Liver (tissue), 9 donors: ENCODE measurements around the gene ZNF432. TPM values are rescaled to one million over a fixed set of nuclear protein-coding genes. Genes with fewer than 3 reads are reported as not detected.
A peak's percentile ranks its signal among the peaks of the same experiment; 100 is the strongest.
"Not testable (repeated sequence)": the region's sequence is repeated elsewhere in the genome, so short reads cannot be mapped to it uniquely, and the experiment has no call there.

Experiments used
- DNase-seq: peaks from one replicate; pipeline ENCODE4 v3.0.0-alpha.2; 2017; ENCODE audit warnings: low spot score
- H3K27ac ChIP-seq, 2 donors: one replicate each; pipeline ENCODE4 v1.7.0; 2013; ENCODE audit warnings: inconsistent platforms in 2 of 2, low read length in 2 of 2, control low read depth in 1 of 2, low read depth in 1 of 2, mild to moderate bottlenecking in 1 of 2
- H3K27me3 ChIP-seq, 4 donors: one replicate each; pipeline versions ENCODE4 v1.6.1 to v1.7.0; 2013; ENCODE audit warnings: low read length in 3 of 4, inconsistent platforms in 1 of 4, mild to moderate bottlenecking in 1 of 4, moderate library complexity in 1 of 4; ENCODE audit not compliant: control insufficient read depth in 4 of 4, insufficient read depth in 4 of 4
- H3K36me3 ChIP-seq, 4 donors: one replicate each; pipeline versions ENCODE4 v1.6.1 to v1.7.0; 2013; ENCODE audit warnings: low read length in 3 of 4, mild to moderate bottlenecking in 3 of 4, low read depth in 1 of 4, moderate library complexity in 1 of 4; ENCODE audit not compliant: control insufficient read depth in 4 of 4, insufficient read depth in 3 of 4
- H3K4me1 ChIP-seq, 4 donors: one replicate each; pipeline versions ENCODE4 v1.6.1 to v1.7.0; 2013; ENCODE audit warnings: low read length in 3 of 4, mild to moderate bottlenecking in 3 of 4, moderate library complexity in 1 of 4; ENCODE audit not compliant: control insufficient read depth in 4 of 4, insufficient read depth in 4 of 4
- H3K4me3 ChIP-seq, 3 donors: one replicate each; pipeline versions ENCODE4 v1.6.1 to v1.7.0; 2013; ENCODE audit warnings: low read length in 3 of 3, control low read depth in 1 of 3, low read depth in 1 of 3, mild to moderate bottlenecking in 1 of 3
- H3K9ac ChIP-seq, 2 donors: one replicate each; pipeline ENCODE4 v1.7.0; 2013; ENCODE audit warnings: low read length in 2 of 2, mild to moderate bottlenecking in 2 of 2, moderate library complexity in 2 of 2, control low read depth in 1 of 2, low read depth in 1 of 2
- H3K9me3 ChIP-seq, 4 donors: one replicate each; pipeline versions ENCODE4 v1.6.1 to v1.7.0; 2013; ENCODE audit warnings: low read length in 3 of 4; ENCODE audit not compliant: control insufficient read depth in 4 of 4
- EGR1 ChIP-seq, 2 donors: IDR thresholded peaks; 2 replicates each; pipeline ENCODE4 v1.6.1; 2016 to 2018; ENCODE audit warnings: antibody characterized with exemption in 2 of 2, low read depth in 2 of 2
- FOXA1 ChIP-seq: IDR thresholded peaks from 2 replicates; pipeline ENCODE4 v1.6.1; 2016; ENCODE audit warnings: antibody characterized with exemption
- FOXA2 ChIP-seq: IDR thresholded peaks from 2 replicates; pipeline ENCODE4 v1.6.1; 2016; ENCODE audit warnings: antibody characterized with exemption
- GABPA ChIP-seq, 2 donors: IDR thresholded peaks in 1 of 2; conservative IDR thresholded peaks in 1 of 2; 2 replicates each; pipeline ENCODE4 v1.6.1; 2016; ENCODE audit warnings: antibody characterized with exemption in 2 of 2, mild to moderate bottlenecking in 1 of 2, moderate library complexity in 1 of 2
- HNF4A ChIP-seq, 2 donors: conservative IDR thresholded peaks; 2 replicates each; pipeline ENCODE4 v1.6.1; 2016; ENCODE audit warnings: antibody characterized with exemption in 2 of 2, mild to moderate bottlenecking in 2 of 2
- HNF4G ChIP-seq: IDR thresholded peaks from 2 replicates; pipeline ENCODE4 v1.6.1; 2016; ENCODE audit warnings: antibody characterized with exemption
- JUND ChIP-seq, 2 donors: IDR thresholded peaks; 2 replicates each; pipeline ENCODE4 v1.6.1; 2016; ENCODE audit warnings: antibody characterized with exemption in 2 of 2
- NR2F2 ChIP-seq: IDR thresholded peaks from 2 replicates; pipeline ENCODE4 v1.6.1; 2016; ENCODE audit warnings: antibody characterized with exemption
- RAD21 ChIP-seq, 2 donors: IDR thresholded peaks; 2 replicates each; pipeline ENCODE4 v1.6.1; 2016; ENCODE audit warnings: antibody characterized with exemption in 2 of 2, mild to moderate bottlenecking in 2 of 2
- RXRA ChIP-seq, 2 donors: IDR thresholded peaks; 2 replicates each; pipeline ENCODE4 v1.6.1; 2017 to 2018; ENCODE audit warnings: antibody characterized with exemption in 2 of 2, mild to moderate bottlenecking in 1 of 2
- SP1 ChIP-seq: IDR thresholded peaks from 2 replicates; pipeline ENCODE4 v1.6.1; 2018; ENCODE audit warnings: antibody characterized with exemption, mild to moderate bottlenecking
- TAF1 ChIP-seq: conservative IDR thresholded peaks from 2 replicates; pipeline ENCODE4 v1.6.1; 2016; ENCODE audit warnings: antibody characterized with exemption, mild to moderate bottlenecking
- YY1 ChIP-seq: IDR thresholded peaks from 2 replicates; pipeline ENCODE4 v1.6.1; 2016; ENCODE audit warnings: antibody characterized with exemption, mild to moderate bottlenecking
- WGBS: extraction: QIAGEN DNeasy Blood & Tissue Kit; methylation state at CpG from one replicate; pipeline ENCODE4 v1.1.7; 2013; 5-methylcytosine and 5-hydroxymethylcytosine counted together
- polyA plus RNA-seq, 2 donors: library from polyadenylated mRNA; stranded (reverse) in 1 of 2; unstranded in 1 of 2; fragments of 200-250 nt in 1 of 2; fragments of >200 nt in 1 of 2; fragmentation: Nextera tagmentation in 1 of 2; extraction: Ambion mirVana in 1 of 2; gene quantifications; one replicate each; pipeline versions ENCODE4 v1.2.1 to v1.2.3, GENCODE V29; 2013 to 2015
- total RNA-seq, 2 donors: library from RNA; depleted of rRNA; stranded (reverse); fragments of >200 nt; gene quantifications; one replicate each; pipeline ENCODE4 v1.2.3, GENCODE V29; 2014
- TF ChIP-seq, protein P1 (sequence below): IDR thresholded peaks from 2 replicates; pipeline ENCODE4 v1.6.1; 2016; ENCODE audit warnings: antibody characterized with exemption, mild to moderate bottlenecking
- TF ChIP-seq, protein P2 (sequence below): IDR thresholded peaks from 2 replicates; pipeline ENCODE4 v1.6.1; 2016; ENCODE audit warnings: antibody characterized with exemption
- TF ChIP-seq, protein P3 (sequence below): fragments of 150-350 bp; IDR thresholded peaks from 2 replicates; pipeline ENCODE4 v1.5.1; 2017; ENCODE audit warnings: improper control_type of control experiment, low read depth, low read length; ENCODE audit not compliant: missing input control
- TF ChIP-seq, protein P4 (sequence below): IDR thresholded peaks from 2 replicates; pipeline ENCODE4 v1.6.1; 2016; ENCODE audit warnings: antibody characterized with exemption
- TF ChIP-seq, protein P5 (sequence below): IDR thresholded peaks from 2 replicates; pipeline ENCODE4 v1.6.1; 2016; ENCODE audit warnings: antibody characterized with exemption
- donor health status: healthy.
- donor health status: healthy.
- donor health status: healthy.
- donor health status: healthy.
- donor health status: healthy.

ZNF432 gene
- total RNA-seq (1 to 10 TPM; 2.8 to 4.8 TPM), polyA plus RNA-seq (under 1 TPM; 0.83 to 0.99 TPM)

DNA sequence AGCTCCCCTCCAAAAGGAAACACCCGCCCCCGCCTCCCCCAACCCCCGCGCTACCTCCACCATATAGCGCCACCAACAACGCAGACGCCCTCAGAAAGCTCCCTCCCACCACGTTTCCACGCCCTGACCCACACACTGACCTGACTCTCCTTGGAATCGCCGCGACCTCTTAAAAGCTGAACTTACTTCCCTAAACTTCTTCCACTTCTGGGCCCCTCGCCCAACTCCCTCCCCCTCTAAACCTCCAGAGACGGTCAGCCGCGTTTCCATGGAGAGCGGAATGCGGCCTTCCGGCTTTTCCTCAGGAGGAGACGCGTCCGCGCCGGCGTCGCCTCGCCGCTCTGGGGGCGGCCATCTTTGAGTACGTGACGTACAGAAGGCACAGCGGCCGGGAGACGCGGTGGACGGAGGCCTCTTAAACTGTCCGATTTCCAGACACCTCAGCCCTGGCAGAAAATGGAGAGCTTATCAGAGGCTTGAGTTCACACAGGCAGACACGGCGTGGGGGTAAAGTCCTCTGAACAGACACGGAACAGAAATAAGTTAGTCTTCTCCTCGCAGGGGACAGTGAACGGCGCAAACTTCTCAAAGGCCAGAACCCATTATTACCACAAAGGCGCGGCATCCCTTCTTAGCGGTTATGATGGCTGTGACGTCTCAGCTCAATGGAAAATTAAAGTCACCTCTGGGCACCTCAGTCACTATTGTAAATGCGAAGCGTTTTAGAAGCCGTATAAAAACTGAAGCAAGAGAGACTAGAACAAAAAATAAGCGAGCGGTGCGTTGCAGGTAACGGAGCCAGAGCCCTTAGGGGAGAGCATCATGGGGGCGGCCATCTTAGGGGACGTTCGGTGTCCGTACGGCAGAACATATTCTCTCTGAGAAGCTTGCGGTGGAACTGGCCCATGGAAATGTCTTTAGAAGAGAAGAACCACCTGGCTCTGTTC is at the start of gene ZNF432:
Gene ZNF432 (minus strand): TSS at position 284 of the 947 bp plus-strand sequence. CDS start 1,970 bp downstream, outside the sequence.
- TF ChIP-seq, protein P1, sequence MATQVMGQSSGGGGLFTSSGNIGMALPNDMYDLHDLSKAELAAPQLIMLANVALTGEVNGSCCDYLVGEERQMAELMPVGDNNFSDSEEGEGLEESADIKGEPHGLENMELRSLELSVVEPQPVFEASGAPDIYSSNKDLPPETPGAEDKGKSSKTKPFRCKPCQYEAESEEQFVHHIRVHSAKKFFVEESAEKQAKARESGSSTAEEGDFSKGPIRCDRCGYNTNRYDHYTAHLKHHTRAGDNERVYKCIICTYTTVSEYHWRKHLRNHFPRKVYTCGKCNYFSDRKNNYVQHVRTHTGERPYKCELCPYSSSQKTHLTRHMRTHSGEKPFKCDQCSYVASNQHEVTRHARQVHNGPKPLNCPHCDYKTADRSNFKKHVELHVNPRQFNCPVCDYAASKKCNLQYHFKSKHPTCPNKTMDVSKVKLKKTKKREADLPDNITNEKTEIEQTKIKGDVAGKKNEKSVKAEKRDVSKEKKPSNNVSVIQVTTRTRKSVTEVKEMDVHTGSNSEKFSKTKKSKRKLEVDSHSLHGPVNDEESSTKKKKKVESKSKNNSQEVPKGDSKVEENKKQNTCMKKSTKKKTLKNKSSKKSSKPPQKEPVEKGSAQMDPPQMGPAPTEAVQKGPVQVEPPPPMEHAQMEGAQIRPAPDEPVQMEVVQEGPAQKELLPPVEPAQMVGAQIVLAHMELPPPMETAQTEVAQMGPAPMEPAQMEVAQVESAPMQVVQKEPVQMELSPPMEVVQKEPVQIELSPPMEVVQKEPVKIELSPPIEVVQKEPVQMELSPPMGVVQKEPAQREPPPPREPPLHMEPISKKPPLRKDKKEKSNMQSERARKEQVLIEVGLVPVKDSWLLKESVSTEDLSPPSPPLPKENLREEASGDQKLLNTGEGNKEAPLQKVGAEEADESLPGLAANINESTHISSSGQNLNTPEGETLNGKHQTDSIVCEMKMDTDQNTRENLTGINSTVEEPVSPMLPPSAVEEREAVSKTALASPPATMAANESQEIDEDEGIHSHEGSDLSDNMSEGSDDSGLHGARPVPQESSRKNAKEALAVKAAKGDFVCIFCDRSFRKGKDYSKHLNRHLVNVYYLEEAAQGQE, result no peak
- TF ChIP-seq TAF1, result no peak
- no peak for TF ChIP-seq HNF4A (conservative IDR thresholded peaks at IDR 0.05)
- peak in 1 of 2 donors; percentile 36 for TF ChIP-seq EGR1 (IDR thresholded peaks at IDR 0.05; ENCODE audit: low read depth in 2 of 2)
- no peak for TF ChIP-seq RAD21 (IDR thresholded peaks at IDR 0.05)
- TF ChIP-seq SP1, result peak; percentile 20
- TF ChIP-seq FOXA1, result no peak
- TF ChIP-seq RXRA (IDR thresholded peaks at IDR 0.05), result no peak
- TF ChIP-seq FOXA2, result no peak
- TF ChIP-seq GABPA (IDR thresholded peaks at IDR 0.05 in 1 of 2, conservative IDR thresholded peaks at IDR 0.05 in 1 of 2), result peak in 1 of 2 donors; percentile 77
- TF ChIP-seq, protein P2, sequence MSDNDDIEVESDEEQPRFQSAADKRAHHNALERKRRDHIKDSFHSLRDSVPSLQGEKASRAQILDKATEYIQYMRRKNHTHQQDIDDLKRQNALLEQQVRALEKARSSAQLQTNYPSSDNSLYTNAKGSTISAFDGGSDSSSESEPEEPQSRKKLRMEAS, result peak; percentile 28
- no peak for TF ChIP-seq HNF4G
- TF ChIP-seq, protein P3, sequence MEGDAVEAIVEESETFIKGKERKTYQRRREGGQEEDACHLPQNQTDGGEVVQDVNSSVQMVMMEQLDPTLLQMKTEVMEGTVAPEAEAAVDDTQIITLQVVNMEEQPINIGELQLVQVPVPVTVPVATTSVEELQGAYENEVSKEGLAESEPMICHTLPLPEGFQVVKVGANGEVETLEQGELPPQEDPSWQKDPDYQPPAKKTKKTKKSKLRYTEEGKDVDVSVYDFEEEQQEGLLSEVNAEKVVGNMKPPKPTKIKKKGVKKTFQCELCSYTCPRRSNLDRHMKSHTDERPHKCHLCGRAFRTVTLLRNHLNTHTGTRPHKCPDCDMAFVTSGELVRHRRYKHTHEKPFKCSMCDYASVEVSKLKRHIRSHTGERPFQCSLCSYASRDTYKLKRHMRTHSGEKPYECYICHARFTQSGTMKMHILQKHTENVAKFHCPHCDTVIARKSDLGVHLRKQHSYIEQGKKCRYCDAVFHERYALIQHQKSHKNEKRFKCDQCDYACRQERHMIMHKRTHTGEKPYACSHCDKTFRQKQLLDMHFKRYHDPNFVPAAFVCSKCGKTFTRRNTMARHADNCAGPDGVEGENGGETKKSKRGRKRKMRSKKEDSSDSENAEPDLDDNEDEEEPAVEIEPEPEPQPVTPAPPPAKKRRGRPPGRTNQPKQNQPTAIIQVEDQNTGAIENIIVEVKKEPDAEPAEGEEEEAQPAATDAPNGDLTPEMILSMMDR, result no peak
- TF ChIP-seq, protein P4, sequence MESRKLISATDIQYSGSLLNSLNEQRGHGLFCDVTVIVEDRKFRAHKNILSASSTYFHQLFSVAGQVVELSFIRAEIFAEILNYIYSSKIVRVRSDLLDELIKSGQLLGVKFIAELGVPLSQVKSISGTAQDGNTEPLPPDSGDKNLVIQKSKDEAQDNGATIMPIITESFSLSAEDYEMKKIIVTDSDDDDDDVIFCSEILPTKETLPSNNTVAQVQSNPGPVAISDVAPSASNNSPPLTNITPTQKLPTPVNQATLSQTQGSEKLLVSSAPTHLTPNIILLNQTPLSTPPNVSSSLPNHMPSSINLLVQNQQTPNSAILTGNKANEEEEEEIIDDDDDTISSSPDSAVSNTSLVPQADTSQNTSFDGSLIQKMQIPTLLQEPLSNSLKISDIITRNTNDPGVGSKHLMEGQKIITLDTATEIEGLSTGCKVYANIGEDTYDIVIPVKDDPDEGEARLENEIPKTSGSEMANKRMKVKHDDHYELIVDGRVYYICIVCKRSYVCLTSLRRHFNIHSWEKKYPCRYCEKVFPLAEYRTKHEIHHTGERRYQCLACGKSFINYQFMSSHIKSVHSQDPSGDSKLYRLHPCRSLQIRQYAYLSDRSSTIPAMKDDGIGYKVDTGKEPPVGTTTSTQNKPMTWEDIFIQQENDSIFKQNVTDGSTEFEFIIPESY, result peak; percentile 3
- peak; percentile 99 for TF ChIP-seq YY1
- no peak for TF ChIP-seq NR2F2
- TF ChIP-seq JUND (IDR thresholded peaks at IDR 0.05), result no peak
- TF ChIP-seq, protein P5, sequence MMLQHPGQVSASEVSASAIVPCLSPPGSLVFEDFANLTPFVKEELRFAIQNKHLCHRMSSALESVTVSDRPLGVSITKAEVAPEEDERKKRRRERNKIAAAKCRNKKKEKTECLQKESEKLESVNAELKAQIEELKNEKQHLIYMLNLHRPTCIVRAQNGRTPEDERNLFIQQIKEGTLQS, result peak; percentile 35
- DNase-seq, result peak; percentile 85
- Histone ChIP-seq H3K27me3 (no peaks in the 10 kb centered on the region), H3K27ac (peak within 1 kb of the TSS; percentile 93 to 98), H3K4me3 (peak within 1 kb of the TSS; percentile 63 to 96 (median 92)), H3K36me3 (peaks cover 7 to 29% (median 24%) of the 10 kb centered on the region in 4 donors), H3K4me1 (peaks cover 0 to 5% (median 0%) of the 10 kb centered on the region in 4 donors), H3K9ac (peak within 1 kb of the TSS; percentile 83 to 97), H3K9me3 (peaks cover 19 to 40% (median 27%) of the 10 kb centered on the region in 4 donors)
- under 1% methylated on average over 60 of the region's 60 CpGs for WGBS

DNA sequence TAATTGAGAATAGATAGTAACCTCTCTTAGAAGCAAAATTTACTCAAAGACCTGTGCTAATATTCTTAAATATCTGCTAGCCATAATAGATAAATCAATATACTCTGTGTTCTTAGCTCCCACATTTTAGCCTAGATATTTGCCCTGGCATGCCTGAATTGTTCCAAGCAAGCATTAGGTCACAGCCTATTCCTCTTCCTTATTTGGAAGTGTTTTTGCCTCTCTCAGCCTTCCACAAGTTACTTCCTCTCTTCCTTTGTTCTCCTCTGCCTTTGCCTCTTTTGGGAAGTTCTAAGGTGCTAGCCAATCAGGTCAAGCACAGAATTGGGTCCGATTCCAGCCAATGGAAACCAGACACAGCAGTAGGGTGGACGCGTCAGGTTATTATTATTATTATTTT is 47.8 kb upstream of the ZNF432 start:
- WGBS, result 98% methylated on average over 3 of the region's 3 CpGs
- not testable (repeated sequence) for H3K27ac ChIP-seq, H3K27me3 ChIP-seq, H3K4me3 ChIP-seq, DNase-seq, H3K9ac ChIP-seq
- peaks cover 10 to 56% (median 25%) of the 10 kb centered on the region in 4 donors for H3K9me3 ChIP-seq
- peaks cover 0 to 17% (median 13%) of the 10 kb centered on the region in 4 donors for H3K4me1 ChIP-seq
- H3K36me3 ChIP-seq, result peaks cover 0 to 20% (median 11%) of the 10 kb centered on the region in 4 donors
